GM18907 (cell line): ENCODE measurements around the gene GBP2.

Experiments used
- ATAC-seq: cut with Tn5 transposase; IDR thresholded peaks from one replicate; pipeline ENCODE4 v1.9.1; 2021; ENCODE audit warnings: mild to moderate bottlenecking, moderate library complexity; ENCODE audit not compliant: unreplicated experiment

GBP2 gene, protein sequence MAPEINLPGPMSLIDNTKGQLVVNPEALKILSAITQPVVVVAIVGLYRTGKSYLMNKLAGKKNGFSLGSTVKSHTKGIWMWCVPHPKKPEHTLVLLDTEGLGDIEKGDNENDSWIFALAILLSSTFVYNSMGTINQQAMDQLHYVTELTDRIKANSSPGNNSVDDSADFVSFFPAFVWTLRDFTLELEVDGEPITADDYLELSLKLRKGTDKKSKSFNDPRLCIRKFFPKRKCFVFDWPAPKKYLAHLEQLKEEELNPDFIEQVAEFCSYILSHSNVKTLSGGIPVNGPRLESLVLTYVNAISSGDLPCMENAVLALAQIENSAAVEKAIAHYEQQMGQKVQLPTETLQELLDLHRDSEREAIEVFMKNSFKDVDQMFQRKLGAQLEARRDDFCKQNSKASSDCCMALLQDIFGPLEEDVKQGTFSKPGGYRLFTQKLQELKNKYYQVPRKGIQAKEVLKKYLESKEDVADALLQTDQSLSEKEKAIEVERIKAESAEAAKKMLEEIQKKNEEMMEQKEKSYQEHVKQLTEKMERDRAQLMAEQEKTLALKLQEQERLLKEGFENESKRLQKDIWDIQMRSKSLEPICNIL

DNA sequence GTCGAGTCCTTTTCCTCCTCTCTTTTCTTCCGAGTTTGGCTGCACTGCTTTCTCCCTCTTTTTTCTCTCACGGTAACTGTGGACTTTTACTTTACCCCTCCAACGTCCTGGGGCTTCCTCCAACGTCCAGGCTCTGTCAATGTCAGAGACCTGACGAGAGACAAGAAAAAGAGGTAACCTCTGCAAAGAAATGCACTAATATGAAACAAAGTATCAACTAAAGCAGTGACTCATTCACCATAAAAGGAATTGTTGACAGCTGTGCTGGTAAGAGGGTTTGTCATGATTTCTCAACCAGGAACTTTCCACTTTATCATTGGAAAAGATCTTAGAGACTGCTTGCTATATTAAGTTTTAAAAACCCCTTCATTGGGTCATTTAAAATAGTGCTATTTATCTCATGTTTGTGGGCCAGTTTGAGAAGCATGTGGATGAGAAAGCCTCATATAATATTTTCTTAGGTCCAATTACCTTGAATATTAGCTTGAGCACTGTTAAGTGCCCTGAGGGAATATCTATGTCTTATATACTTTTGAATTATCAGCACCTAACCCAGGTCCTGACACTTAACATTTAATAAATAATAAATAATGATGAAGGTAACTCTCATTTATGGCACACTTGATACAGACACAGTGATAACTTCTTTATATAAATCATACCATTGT, at the start of gene GBP2:
Gene GBP2, minus strand, starts transcription at position 202 of the 668 bp plus-strand sequence. CDS start 4,148 bp downstream, outside the sequence.
- peak; percentile 78 for ATAC-seq

- ATAC-seq, result no peak
These were observed 48.6 kb upstream of the GBP2 start for GRCh38 chr1:89174491-89174890.

DNA sequence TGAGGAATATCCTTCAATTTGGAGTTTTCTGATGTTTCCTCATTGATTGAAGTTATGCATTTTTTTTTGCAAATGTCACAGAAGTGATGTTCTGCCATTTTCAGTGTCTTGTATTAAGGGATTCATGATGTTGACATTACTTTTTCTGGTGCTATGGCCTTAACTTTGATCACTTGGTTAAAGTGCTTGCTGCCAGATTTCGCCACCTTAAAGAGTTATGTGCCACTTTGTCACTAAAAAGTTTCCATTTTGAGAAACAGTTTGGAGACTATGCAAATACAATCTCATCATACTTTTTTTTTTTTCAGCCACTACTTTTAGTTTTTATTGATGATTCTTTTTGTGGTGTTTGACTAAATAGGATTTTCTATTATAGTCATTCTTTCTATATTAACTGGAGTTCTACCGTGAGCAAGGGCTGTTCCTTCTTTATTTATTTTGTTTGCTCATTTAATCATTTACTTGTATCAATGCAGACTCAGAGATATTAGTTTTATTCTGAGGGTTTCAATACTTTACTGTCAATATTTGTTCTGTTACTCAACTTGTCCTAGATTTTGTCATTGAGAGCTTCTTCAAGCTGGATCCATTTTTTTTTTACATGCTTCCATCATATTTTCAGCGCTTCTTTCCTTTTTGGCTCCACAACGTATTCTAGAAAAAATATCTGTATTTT, 46.7 kb upstream of the GBP2 start:
- ATAC-seq, result no peak

- ATAC-seq, result no peak
These were observed 45.1 kb upstream of the GBP2 start for GRCh38 chr1:89171067-89171438.

- ATAC-seq, result no peak
These were observed 44.5 kb upstream of the GBP2 start for GRCh38 chr1:89170170-89171066.

DNA sequence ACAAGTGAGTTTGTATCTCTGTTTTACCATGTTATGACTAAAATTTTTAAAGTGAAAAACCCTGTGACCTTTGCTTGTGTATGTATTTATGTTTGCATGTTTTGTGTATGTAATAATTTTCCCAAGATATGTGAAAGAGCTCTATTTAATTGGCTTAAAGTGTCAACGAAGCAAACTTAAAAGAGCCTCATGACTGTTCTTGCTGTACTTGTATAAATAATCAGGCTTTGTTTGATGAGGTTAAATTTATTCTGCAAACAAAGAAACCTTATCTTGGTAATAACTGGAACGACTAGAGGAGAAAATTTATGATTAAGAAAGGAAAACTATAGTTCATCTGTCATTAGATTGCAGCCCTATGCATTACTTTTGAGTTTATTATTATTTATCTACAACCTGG, 43.3 kb upstream of the GBP2 start:
- no peak for ATAC-seq

- no peak for ATAC-seq
These were observed 41.8 kb upstream of the GBP2 start for GRCh38 chr1:89167590-89168230.

GRCh38 chr1:89166705-89167104, 40.8 kb upstream of the GBP2 start:
- ATAC-seq, result no peak

- no peak for ATAC-seq
These were observed 39.9 kb upstream of the GBP2 start for GRCh38 chr1:89165811-89166210.

- no peak for ATAC-seq
These were observed 25.1 kb upstream of the GBP2 start for GRCh38 chr1:89151047-89151446.

DNA sequence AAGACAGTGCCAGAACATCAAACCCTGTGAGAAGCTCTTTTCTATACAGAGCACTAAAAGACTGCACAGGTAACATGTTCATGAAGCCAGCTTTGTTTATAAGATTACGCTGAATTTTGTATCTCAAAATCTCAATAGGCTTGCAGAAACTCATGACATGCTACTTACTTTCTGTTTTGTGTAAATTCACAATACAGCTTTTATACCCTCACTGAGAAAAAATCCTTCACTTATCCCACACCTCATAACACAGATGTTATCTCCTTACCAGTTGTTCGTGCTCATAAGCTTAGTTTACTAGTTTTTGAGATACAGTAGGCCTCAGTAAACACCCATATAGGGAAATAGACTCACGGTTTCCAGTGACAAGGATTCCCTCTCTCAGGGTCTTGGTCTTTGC, 24.1 kb upstream of the GBP2 start:
- no peak for ATAC-seq

DNA sequence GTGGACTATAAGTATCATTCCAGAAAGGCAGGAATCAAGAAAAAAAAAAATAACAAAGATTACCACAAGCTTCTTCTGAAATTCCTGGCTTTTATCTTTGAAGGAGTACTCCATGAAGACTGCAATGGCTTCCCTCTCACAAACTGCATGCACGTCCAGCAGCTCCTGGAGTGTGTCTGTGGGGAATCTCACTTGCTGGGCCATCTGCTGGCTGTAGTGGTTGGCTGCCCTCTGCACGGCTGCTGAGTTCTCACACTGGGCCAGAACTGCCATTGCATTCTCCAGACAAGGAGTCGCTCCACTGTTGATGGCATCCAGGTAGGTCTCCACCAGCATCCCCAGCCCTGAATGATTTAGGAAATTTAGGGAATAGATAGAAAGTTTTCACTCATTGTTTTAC, 23.3 kb upstream of the GBP2 start:
- no peak for ATAC-seq

DNA sequence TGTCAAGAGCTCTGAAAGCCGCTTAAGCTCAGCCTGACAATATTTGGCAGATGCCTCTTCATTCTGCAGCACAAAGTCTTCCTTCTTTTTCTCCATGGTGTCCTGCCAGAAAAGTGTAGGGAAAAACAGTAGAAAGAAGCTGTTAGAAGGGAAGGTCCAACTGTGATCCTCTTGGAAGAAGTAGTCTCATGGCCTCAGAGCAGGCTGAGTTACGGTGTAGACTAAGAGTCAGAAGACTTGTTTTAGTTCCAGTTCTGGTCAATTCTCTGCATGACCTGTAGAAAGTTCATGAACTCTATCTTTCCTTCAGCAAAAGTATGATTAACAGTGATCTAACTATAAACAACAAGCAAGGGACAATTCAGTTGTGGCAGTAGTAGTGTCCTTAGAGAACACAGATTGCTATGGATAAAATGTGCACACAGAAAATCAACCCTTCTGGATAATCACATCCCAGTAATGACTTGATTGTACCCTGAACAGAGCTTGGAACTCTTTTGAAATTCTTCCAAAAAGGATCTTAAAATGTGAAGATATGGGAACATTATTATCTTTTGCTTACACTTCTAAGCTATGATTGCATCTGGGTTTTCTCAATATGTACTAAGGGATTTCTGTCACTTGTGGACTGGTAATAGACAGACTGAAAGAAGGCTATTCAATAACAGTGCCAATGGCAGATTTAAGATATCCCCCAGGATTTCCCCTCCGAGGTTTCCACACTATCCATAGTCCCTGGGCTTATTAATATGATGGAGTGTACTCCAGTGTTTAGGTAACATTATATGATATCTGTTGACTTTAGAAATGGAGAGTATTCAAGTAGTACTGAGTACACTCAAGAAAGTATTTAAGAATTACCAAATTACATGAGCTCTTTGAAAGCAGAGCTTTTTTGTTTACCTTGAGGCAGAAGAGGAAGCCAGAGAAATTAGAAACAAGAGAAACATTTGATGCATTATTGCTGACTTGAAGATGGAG, 22.1 kb upstream of the GBP2 start:
- ATAC-seq, result no peak

- ATAC-seq, result no peak
These were observed 20.8 kb upstream of the GBP2 start for GRCh38 chr1:89146721-89147120.

- ATAC-seq, result no peak
These were observed 17.6 kb upstream of the GBP2 start for GRCh38 chr1:89143484-89143883.

GRCh38 chr1:89142160-89142559, 16.2 kb upstream of the GBP2 start:
- no peak for ATAC-seq

DNA sequence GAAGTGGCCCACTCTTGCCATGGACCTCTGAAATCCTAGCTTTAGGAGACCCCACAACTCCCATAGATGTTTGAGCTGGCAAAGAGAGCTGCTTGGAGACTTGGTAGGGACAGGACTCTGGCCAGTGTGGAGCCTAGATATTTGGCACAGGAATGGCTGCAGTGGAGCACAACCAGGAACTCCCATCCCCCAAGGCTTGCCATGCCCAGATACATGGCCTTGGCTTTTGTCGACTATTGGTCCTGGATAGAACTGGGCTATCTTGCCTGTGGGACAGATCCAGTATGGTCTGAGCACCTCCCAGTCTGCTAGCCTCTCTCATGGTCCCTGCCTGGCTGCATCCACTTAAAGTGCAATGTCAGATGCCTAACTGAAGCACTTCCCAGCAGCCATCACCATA, 7.8 kb upstream of the GBP2 start:
- ATAC-seq, result no peak

DNA sequence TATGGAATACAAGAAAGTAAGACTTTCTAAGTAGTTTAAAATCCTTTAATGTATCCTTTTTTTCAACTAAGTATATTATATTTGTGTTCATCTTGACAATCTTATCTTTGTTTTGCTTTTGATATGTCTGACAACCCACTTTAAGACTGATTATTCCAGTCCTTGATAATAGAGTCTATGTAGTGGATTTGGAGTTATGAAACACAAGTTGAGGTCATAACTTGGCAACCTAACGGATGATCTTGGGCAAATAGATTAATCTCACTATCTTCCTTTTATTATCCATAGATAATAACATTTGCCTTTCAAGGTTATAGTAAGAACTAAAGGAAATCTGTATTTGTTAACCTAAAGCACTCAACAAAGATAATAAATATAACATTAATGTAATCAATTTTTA, 4.8 kb upstream of the GBP2 start:
- no peak for ATAC-seq

GRCh38 chr1:89129911-89130310, 4.0 kb upstream of the GBP2 start:
- ATAC-seq, result no peak
